CD4-positive, alpha-beta T cell treated with Interleukin-15 for 4 hours (primary cell): ENCODE measurements around the gene HCAR3.
"Not testable (repeated sequence)": the region's sequence is repeated elsewhere in the genome, so short reads cannot be mapped to it uniquely, and the experiment has no call there.

Experiments used
- DNase-seq: peaks from one replicate; pipeline ENCODE4 v3.0.0-alpha.2; 2020; ENCODE audit warnings: low spot score

Gene HCAR3

DNA sequence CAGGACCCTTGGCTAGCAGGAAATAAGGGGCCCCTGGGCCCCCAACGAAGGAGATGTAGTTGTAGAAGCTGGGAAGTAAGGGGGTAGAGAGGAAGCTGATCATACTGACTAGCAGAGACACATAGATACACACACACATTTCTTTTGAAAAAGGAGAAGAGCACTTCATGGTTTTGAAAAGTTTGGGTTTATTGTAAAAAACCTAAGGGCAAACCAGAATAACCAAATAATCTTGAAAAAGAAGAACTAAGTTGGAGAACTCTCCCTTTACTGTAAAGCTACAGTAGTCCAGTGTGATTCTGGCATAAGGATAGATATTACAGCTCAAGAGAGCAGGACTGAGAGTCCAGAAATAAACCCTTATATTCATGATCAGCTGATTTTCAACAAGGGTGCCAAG is 5.8 kb upstream of the HCAR3 start:
- DNase-seq = no peak

DNA sequence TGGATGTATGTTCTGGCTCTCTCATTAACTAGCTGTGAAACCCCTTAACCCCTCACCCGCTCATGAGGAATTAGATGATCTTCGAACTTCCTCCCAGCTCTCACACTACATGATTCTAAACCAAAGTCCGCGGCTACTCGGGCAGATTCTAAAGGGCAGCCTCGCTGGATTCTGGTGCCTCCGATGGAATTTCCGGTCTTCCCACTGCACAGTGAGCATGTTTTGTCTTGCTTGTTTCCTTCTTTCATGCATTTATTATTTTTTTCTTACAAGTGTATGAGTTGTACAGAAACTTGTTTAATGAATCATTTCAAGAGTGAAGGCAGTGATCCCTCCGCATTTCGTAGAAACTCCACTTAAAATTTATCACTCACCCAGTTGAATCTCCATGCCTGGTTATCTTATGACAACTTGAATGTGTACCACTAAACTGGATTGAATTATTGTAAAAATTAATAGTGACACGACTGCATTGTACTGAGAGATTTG is 4.5 kb upstream of the HCAR3 start:
- no peak for DNase-seq

DNA sequence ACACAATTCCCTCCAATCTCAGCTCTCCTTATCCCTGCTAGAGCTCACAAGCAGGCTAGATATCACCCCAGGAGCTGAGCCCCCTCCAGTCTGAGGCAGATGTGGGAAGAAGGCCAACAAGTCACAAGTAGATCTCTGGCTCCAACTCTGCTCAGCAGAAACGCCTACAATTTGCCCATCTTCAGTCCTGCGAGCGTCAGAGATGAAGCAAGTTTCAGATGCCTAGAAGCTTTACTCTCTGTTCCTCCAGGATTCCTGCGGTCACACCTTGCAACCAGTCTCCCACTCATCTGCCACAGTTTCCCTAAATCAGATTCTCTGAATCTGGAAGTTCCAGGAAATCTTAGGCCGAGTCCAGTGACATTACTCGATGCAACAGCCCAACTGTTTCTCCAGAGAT is 1.4 kb downstream of the HCAR3 start:
- not testable (repeated sequence) for DNase-seq

DNA sequence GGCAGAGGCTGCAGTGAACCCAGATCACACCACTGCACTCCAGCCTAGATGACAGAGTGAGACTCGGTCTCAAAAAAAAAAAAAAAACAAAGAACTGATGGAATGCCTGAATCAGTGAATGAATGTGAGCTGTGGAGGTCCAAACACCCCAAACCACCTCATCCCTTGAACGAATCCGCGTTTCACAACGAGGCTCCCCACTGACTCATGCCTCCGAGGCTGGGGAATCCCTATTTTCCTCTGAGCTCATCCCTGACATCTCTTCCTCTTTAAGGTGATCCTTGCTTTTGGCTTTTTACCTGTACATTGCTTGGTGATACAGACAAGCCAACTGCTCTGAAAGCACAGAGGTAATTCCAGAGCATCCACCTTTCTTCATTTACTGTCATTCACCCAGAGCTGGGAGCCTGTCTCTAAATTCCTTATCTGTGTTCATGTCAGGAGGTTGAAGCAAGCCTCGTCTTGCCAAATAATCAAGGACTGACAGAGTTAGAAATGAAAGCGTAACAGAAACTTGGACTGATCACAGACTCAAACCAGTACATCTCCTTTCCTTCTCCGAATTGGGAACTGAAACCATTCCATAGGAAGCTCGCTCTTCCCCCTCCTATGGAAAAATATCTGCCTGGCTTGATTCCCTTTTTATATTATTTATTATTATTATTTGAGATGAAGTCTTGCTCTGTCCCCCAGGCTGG is 3.0 kb downstream of the HCAR3 start:
- not testable (repeated sequence) for DNase-seq

DNA sequence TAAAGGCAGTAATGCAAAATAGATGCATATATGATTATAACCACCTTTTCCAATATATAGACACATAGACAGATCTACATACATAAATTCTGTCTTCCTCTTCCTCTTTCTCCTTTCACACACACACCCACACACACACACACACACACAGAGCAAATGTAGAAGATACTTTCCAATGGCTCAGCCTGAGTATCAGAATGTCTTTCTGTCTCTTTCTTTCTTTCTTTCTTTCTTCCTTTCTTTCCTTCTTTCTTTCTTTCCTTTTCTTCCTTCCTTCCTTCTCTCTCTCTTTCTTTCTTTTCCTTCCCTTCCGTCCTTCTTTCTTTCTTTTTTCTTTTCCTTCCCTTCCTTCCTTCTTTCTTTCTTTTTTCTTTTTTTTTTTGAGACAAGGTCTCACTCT is 5.3 kb downstream of the HCAR3 start:
- DNase-seq = not testable (repeated sequence)

DNA sequence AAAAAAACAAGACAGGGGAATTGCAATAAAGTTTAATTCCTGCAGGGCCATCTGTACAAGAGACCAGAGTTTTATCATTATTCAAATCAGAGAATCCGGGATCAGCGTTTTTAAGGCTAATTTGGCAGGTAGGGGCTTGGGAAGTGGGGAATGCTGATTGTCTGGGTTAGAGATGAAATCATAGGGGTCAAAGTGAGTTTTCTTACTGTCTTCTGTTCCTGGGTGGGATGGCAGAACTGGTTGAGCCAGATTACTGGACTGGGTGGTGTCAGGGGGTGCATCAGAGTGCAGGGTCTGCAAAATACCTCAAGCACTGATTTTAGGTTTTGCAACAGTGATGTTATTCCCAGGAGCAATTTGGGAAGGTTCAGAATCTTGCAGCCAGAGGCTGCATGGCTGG is 6.3 kb downstream of the HCAR3 start:
- not testable (repeated sequence) for DNase-seq

DNA sequence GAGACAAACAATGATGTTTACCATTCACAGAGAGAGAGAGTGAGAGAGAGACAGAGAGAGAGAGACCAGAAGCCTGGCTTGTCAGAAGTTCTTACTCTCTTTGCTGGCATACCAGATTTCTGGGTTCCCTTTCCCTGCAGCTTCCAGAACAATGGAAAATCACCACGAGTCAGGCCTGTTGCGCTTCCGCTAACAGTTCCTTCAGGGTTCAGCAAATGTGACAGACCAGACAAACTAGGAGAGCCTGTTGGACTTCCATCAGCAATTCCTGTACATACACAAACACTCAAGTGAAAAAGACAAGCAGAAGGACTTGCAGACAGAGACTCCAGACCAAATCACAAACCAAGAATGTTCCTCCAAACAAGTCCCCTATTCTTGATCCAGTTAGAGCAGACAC is 7.3 kb downstream of the HCAR3 start:
- not testable (repeated sequence) for DNase-seq

DNA sequence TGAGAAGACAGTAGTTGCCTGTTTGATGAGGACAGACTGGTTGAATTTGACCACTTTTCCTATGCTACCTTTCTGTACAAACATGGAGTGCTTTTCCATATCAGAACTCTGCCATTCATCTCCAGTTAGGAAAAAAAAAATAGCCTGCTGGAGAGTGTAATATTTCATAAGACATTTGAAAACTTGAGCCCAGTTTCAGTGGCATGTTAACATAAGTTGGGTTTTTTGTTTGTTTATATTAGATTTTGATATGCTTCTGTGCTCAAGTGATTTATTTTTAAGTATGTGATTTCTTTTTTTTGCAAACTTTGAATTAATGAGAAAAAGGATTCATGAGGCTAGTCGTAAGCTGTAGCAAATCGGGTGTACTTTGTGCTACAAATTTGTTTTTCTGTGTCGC is 12.8 kb downstream of the HCAR3 start:
- DNase-seq = not testable (repeated sequence)

DNA sequence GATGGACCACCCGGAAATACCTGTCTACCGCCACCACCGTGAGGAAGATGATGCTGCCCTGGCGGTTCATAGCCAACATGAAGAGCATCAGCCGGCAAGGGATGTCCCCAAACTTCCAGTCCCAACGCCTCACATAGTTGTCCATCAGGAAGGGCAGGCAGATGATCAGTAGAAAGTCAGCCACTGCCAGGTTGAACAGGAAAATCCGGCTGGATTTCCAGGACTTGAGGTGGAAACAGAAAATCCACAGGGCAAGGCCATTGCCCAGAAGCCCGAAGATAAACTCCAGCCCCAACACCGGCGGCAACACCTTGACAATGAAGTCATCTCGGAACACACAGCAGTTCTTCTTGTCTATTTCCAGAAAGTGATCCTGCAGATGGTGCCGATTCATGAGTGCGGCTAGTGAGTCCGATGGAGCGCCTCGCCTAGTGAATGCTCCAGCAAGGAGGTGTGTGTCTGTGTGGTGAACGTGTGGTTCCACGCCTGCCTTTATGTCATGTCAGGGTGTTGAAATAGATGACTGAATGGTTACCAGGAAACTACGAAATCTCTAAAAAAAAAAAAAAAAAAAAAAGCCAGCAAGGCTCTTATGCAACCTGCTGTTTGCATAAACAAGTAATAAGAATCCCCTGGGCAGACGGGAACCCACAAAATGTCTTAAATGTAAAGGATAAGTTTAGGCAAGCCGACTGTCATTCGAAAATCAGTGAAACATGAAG is 13.6 kb downstream of the HCAR3 start, which contains the start of gene HCAR2:
TSS of gene HCAR2 (minus strand) at position 468 of the 722 bp plus-strand sequence. CDS start at position 394, 74 bp downstream.
- not testable (repeated sequence) for DNase-seq

DNA sequence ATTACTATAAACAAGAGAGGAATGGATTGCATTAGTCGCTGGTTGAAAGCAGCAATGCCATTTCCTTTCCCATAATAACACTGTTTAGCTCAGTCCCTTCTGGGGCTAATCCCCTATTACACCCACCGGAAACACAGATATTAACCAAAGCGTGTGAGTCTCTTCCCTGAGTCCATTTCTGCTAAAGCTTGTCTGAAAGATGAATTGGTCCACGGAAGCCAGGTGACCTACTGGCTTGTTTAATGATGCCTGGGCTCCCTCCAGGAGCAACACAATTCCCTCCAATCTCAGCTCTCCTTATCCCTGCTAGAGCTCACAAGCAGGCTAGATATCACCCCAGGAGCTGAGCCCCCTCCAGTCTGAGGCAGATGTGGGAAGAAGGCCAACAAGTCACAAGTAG is 15.1 kb downstream of the HCAR3 start:
- DNase-seq = not testable (repeated sequence)

DNA sequence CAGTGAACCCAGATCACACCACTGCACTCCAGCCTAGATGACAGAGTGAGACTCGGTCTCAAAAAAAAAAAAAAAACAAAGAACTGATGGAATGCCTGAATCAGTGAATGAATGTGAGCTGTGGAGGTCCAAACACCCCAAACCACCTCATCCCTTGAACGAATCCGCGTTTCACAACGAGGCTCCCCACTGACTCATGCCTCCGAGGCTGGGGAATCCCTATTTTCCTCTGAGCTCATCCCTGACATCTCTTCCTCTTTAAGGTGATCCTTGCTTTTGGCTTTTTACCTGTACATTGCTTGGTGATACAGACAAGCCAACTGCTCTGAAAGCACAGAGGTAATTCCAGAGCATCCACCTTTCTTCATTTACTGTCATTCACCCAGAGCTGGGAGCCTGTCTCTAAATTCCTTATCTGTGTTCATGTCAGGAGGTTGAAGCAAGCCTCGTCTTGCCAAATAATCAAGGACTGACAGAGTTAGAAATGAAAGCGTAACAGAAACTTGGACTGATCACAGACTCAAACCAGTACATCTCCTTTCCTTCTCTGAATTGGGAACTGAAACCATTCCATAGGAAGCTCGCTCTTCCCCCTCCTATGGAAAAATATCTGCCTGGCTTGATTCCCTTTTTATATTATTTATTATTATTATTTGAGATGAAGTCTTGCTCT is 16.4 kb downstream of the HCAR3 start:
- DNase-seq = not testable (repeated sequence)

DNA sequence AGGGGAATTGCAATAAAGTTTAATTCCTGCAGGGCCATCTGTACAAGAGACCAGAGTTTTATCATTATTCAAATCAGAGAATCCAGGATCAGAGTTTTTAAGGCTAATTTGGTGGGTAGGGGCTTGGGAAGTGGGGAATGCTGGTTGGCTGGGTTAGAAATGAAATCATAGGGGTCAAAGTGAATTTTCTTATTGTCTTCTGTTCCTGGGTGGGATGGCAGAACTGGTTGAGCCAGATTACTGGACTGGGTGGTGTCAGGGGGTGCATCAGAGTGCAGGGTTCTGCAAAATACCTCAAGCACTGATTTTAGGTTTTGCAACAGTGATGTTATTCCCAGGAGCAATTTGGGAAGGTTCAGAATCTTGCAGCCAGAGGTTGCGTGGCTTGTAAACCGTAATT is 19.7 kb downstream of the HCAR3 start:
- DNase-seq = not testable (repeated sequence)

DNA sequence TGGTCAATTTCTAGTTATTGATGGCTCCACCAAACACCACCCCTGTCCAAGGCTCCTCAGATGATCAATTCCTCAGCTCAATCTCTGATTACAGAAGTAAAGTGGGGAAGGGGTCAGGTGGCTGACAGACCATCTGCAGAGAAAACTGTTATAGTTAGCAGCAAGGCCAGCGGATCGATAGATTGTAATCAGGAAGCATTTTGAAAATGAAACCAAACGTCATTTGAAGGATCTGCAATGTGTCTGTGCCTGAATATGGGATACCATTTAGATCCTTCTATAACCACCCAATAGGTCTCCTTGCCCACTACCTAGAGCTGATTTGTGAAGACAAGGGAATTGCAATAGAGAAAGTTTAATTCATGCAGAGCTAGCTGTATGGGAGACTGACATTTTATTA is 25.0 kb downstream of the HCAR3 start:
- no peak for DNase-seq

DNA sequence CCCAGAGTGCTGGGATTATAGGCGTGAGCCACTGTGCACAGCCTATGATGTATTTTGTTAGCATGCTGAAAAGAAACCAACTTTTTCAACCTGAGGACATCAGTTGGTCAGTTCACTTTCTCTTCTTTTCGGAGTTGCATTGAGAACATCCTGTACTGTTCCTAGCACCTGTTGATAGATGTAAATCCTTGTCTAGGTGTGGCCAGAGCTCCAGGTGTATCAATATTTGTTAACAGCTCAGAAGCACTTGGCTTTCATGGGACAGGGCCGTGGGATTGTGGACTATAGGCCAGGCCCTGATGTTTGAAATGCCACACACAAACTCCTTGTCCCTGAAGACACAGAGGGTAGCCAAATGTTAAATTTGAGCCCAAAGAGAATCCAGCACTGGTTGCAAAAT is 28.3 kb downstream of the HCAR3 start:
- DNase-seq = no peak

DNA sequence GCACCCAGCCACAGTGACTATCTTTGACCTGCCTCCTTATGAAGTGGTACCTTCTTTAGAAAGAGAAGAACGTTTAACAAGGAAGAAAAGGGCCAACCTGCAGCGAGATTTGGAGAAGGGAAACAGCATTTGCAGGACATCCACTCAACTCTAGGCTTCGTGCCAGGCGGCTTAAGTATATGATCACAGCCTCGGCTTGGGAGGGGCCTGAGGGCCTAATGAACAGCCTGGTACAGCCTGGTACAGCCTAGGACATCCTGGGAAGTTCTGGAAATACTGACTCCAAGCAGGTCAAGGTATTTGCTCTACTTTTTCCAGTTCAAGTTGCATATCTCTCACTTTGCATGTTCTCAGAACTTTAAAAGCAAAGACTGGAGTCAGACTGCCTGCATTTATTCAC is 29.5 kb downstream of the HCAR3 start:
- no peak for DNase-seq

DNA sequence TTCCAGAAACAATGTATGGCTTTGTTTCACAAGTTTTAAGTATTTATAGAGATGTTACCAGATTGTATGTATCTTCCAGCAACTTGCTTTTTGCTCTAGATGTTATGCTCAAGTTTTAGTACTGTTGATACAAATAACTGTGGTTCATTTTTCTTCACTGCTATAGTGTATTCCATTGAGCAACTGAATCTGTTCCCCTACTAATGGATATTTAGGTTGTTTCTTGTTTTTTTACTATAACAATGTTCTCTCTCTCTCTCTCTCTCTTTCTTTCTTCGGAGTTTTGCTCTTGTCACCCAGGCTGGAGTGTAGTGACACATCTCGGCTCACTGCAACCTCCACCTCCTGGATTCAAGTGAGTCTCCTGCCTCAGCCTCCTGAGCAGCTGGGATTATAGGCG is 30.1 kb downstream of the HCAR3 start:
- no peak for DNase-seq

DNA sequence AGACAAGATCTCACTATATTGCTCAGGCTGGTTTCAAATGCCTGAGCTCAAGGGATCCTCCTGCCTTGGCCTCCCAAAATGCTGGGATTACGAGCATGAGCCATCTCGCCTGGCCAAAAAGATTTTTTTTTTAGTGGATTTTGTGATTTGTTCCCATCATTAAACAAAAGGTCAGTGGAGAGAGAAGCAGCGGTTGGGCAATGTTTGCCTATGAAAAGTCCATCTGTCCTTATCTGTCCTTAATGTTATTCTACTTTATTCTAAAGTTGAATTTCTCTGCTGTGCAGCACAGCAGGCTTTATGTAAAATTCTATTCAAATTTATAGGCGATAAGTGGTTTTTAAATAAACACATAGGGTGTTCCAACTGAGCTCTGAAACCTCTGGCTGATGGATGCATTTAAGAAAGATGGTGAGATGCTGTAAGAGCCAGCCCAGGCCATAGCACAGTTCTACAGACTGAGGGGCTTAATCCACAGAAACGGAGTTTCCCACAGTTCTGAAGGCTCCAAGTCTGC is 32.3 kb downstream of the HCAR3 start:
- DNase-seq = no peak

DNA sequence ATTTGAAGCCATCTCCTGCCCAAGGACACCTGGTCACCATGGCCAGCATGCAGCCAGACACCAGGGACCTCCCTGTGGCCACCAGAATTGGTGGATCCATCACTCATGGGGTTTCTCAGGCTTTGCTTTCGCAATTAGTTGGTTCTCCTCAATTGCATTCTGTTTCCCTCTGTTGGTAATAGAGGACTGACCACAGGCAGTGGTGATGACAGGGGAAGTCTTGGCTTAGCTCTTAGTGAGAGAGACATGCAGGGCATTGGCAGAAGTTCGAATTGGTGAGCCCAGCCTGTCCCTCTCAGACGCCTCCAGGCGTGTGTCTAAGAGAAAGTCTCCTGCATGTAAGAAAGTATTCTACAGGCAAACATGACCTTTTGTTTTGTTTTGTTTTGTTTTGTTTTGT is 34.8 kb downstream of the HCAR3 start:
- no peak for DNase-seq

DNA sequence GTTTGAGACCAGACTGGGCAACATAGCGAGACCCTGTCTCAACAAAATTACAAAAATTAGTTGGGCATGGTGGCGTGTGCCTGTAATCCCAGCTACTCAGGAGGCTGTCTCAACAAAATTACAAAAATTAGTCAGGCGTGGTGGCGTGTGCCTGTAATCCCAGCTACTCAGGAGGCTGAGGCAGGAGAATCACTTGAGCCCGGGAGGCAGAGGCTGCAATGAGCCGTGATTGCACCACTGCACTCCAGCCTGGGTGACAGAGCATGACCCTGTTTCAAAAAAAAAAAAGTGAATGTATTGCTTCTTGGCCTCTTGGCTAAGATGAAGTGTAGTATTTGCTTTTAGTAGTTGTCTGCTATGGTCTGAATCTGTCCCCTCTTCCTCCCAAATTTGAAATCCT is 35.6 kb downstream of the HCAR3 start:
- not testable (repeated sequence) for DNase-seq

DNA sequence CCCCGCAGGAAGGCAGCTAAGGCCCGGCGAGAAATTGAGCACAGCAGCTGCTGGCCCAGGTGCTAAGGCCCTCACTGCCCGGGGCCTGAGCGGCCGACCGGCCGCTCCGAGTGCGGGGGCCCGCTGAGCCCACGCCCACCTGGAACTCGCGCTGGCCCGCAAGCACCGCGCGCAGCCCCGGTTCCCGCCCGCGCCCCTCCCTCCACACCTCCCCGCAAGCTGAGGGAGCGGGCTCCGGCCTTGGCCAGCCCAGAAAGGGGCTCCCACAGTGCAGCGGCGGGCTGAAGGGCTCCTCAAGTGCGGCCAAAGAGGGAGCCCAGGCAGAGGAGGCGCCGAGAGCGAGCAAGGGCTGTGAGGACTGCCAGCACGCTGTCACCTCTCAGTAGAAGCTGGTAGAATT is 39.8 kb downstream of the HCAR3 start:
- not testable (repeated sequence) for DNase-seq

DNA sequence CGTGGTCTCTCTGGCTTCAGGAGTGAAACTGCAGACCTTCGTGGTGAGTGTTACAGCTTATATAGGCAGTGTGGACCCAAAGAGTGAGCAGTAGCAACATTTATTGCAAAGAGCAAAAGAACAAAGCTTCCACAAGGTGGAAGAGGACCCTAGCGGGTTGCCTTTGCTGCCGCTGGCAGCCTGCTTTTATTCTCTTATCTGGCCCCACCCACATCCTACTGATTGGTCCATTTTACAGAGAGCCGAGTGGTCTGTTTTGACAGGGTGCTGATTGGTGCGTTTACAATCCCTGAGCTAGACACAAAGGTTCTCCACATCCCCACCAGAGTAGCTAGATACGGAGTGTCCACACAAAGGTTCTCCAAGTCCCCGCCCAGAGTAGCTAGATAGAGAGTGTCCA is 40.6 kb downstream of the HCAR3 start:
- not testable (repeated sequence) for DNase-seq

DNA sequence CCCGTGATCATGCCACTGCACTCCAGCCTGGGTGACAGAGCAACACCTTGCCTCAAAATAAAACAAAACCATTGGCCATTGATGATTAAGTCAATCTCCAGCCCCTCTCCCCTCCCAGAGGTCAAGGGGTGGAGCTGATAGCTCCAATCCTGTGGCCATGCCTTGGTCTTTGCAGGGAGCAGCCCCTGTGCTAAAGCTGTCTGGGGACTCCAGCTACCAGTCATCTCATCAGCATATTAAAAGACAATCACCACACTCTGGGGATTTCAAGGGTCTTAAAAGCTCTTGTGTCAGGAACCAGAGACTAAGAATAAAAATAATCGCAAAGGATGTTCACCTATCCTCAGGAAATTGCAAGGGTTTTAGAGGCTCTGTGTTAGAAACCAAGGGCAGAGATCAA is 44.1 kb downstream of the HCAR3 start:
- DNase-seq = no peak
